ENCODE measurements around the gene GNL1. TPM values are rescaled to one million over a fixed set of nuclear protein-coding genes. Genes with fewer than 3 reads are reported as not detected.

Gene GNL1
- total and polyA plus RNA-seq, 9 of the 15 experiments (the other 6 are each of a cell fraction or from before 2014, with no cell fraction given): 0.73 to 112 (median 58.0) TPM

- no peaks in the 10 kb centered on the region for H3K9me1 ChIP-seq (ENCODE audit: control insufficient read depth, insufficient read depth, low read length)
- CTCF ChIA-PET (ENCODE audit: low intra/inter-chr PET ratio): no interaction called here
- 0 out of 3 replicates have a peak overlapping the region, but pooled peaks have one; percentile 17 for H3K27ac ChIP-seq (ENCODE audit: extremely low read depth, low read depth, low read length)
- no peak overlapping the region for H3K4me3 ChIP-seq
- peaks cover 44% of the 10 kb centered on the region for H3K36me3 ChIP-seq (ENCODE audit: control insufficient read depth, insufficient read depth, low read length)
- in situ Hi-C loops (cut with MboI): no loop called here
- ATAC-seq (no peak), FAIRE-seq (no peak), DNase-seq (ENCODE audit: extremely low read depth in 1 of 4, low spot score in 3 of 4) (no peak)
- no peak overlapping the region for H3K4me2 ChIP-seq (ENCODE audit: insufficient read depth, low read length)
- no peak overlapping the region for H2AFZ ChIP-seq (ENCODE audit: low read depth, low read length)
- intact Hi-C loops (cut with micrococcal nuclease): no loop called here
- POLR2A ChIA-PET: interaction anchor here (0.7 to 3.0 kb wide), 4 partner anchors 9 to 48 kb away, joined by 3 to 41 read pairs (median 4); partner anchors contain the start of genes GNL1 and PRR3
- no peaks in the 10 kb centered on the region for H3K27me3 ChIP-seq (ENCODE audit: control insufficient read depth in 2 of 2, insufficient read depth in 2 of 2, low read length in 2 of 2)
- no TSS peak for BruUV-seq (replicated peaks)
- H3K9ac ChIP-seq (ENCODE audit: insufficient read depth in 1 of 2, low read depth in 2 of 2, low read length in 2 of 2): no peak overlapping the region
- H3K9me3 ChIP-seq (replicated peaks; ENCODE audit: control insufficient read depth, insufficient read depth, low read depth, low read length): no peaks in the 10 kb centered on the region
- TF ChIP-seq MEIS2 (IDR thresholded peaks at IDR 0.05; ENCODE audit: partially characterized antibody): peak; percentile 35
- peak; percentile 22; the same call in 1 of the 2 replicates for TF ChIP-seq NFIC (IDR thresholded peaks at IDR 0.05)
- TF ChIP-seq POLR2B (IDR thresholded peaks at IDR 0.05; ENCODE audit: low read depth, partially characterized antibody): no peak
- TF ChIP-seq PBX2 (CRISPR knock-in tag; IDR thresholded peaks at IDR 0.05; ENCODE audit: low read depth): no peak
- peak; percentile 46; the same call in 1 of the 2 replicates for TF ChIP-seq PBX2 (tag; conservative IDR thresholded peaks at IDR 0.05; ENCODE audit: low read depth)
- no peak for TF ChIP-seq ZEB2 (IDR thresholded peaks at IDR 0.05)
- peaks cover 23% of the 10 kb centered on the region for H3K79me2 ChIP-seq (ENCODE audit: control insufficient read depth, insufficient read depth, low read length)
- H3K4me1 ChIP-seq (replicated peaks in 1 of 2; ENCODE audit: control insufficient read depth in 2 of 2, insufficient read depth in 2 of 2, low read length in 2 of 2): peaks cover 4 to 15% of the 10 kb centered on the region in 2 experiments; a peak in 4 of 5 replicates
- H4K20me1 ChIP-seq (replicated peaks; ENCODE audit: control insufficient read depth, insufficient read depth, low read length): no peaks in the 10 kb centered on the region
Measured at GRCh38 chr6:30565772-30566171, 9.5 kb upstream of the GNL1 start.

Data from K562 (cell line).